ENCODE results near the gene ZNF229. TPM values are rescaled to one million over a fixed set of nuclear protein-coding genes. Genes with fewer than 3 reads are reported as not detected.

ZNF229 gene
- 8.6 and 13.0 TPM in 2 replicates for total RNA-seq

GRCh38 chr19:44447916-44448674, at the start of gene ZNF229:
Gene ZNF229, minus strand, starts transcription at chr19:44448472. Its CDS starts 5,625 bp downstream, at chr19:44442847.

GRCh38 chr19:44401139-44402115, 46.8 kb downstream of the ZNF229 start, which contains the start of gene ZNF285:
Gene ZNF285, minus strand, starts transcription at chr19:44401608. Its CDS starts 4,395 bp downstream, at chr19:44397213.

Other genes with a start within 250 kb of the ZNF229 start
- gene ZNF227, start 235.9 kb downstream of the ZNF229 start, total RNA-seq = 17.2 and 17.3 TPM in 2 replicates
- gene ZNF233, start 188.6 kb downstream of the ZNF229 start, total RNA-seq = 0.38 and 0.85 TPM in 2 replicates
- 2.3 and 5.1 TPM in 2 replicates for gene ZNF235, start 143.4 kb downstream of the ZNF229 start, total RNA-seq
- gene ZNF112, start 91.8 kb downstream of the ZNF229 start, total RNA-seq = 7.1 and 9.9 TPM in 2 replicates
- 3.1 and 3.4 TPM in 2 replicates for gene ZNF285, start 46.9 kb downstream of the ZNF229 start, total RNA-seq
- 5.8 and 7.3 TPM in 2 replicates for gene ZNF180, start 52.0 kb upstream of the ZNF229 start, total RNA-seq
- not detected in 2 replicates for gene CEACAM20, start 81.2 kb upstream of the ZNF229 start, total RNA-seq
- 0.19 and 0.28 TPM in 2 replicates for gene IGSF23, start 165.1 kb upstream of the ZNF229 start, total RNA-seq
- 127 and 142 TPM in 2 replicates for gene PVR, start 195.4 kb upstream of the ZNF229 start, total RNA-seq
- gene CEACAM19, start 223.0 kb upstream of the ZNF229 start, total RNA-seq = 1.1 and 1.3 TPM in 2 replicates